ENCODE data around the gene STARD9.
A peak's percentile ranks its signal among the peaks of the same experiment; 100 is the strongest.

Gene STARD9

GRCh38 chr15:42603978-42604377 lies 28.6 kb downstream of the STARD9 start:
- TF ChIP-seq CTCF (conservative IDR thresholded peaks at IDR 0.05; ENCODE audit: low read length): no peak
- TF ChIP-seq EZH2phosphoT487 (IDR thresholded peaks at IDR 0.05; ENCODE audit: borderline replicate concordance): no peak
- H3K4me1 ChIP-seq (ENCODE audit: insufficient read depth, low read length, poor library complexity, severe bottlenecking): peaks cover 66% of the 10 kb centered on the region

GRCh38 chr15:42604894-42605744 lies 29.7 kb downstream of the STARD9 start:
- Histone ChIP-seq H3K4me1 (ENCODE audit: insufficient read depth, low read length, poor library complexity, severe bottlenecking) (peaks cover 76% of the 10 kb centered on the region), H3K4me2 (ENCODE audit: low read depth, low read length, poor library complexity, severe bottlenecking) (peak overlapping the region; percentile 68), H3K36me3 (ENCODE audit: insufficient read depth, low read length) (peaks cover 6% of the 10 kb centered on the region; the same call in 1 of the 2 replicates), H3K9ac (ENCODE audit: low read depth, low read length, poor library complexity, severe bottlenecking) (peak overlapping the region; percentile 70), H3K27me3 (ENCODE audit: insufficient read depth, low read length, poor library complexity, severe bottlenecking) (no peaks in the 10 kb centered on the region), H3K9me2 (replicated peaks; ENCODE audit: low read depth, low read length) (no peaks in the 10 kb centered on the region), H3K4me3 (ENCODE audit: low read length, poor library complexity, severe bottlenecking) (peak overlapping the region; percentile 48), H3K9me3 (ENCODE audit: insufficient read depth, low read depth, low read length) (no peaks in the 10 kb centered on the region), H3K79me2 (ENCODE audit: insufficient read depth, low read length) (peaks cover 47% of the 10 kb centered on the region), H4K20me1 (ENCODE audit: insufficient read depth, low read length, poor library complexity, severe bottlenecking) (no peaks in the 10 kb centered on the region), H3F3A (ENCODE audit: low read depth) (peaks cover 31% of the 10 kb centered on the region), H2AFZ (ENCODE audit: low read length) (no peak overlapping the region)
- TF ChIP-seq CTCF (conservative IDR thresholded peaks at IDR 0.05; ENCODE audit: low read length): no peak
- TF ChIP-seq EZH2phosphoT487 (IDR thresholded peaks at IDR 0.05; ENCODE audit: borderline replicate concordance): no peak

More at GRCh38 chr15:42603978-42604377, 28.6 kb downstream of the STARD9 start:
- Histone ChIP-seq H3K4me3 (ENCODE audit: low read length, poor library complexity, severe bottlenecking) (peak overlapping the region; percentile 48), H3K9ac (ENCODE audit: low read depth, low read length, poor library complexity, severe bottlenecking) (peak overlapping the region; percentile 70), H3K27me3 (ENCODE audit: insufficient read depth, low read length, poor library complexity, severe bottlenecking) (no peaks in the 10 kb centered on the region), H4K20me1 (ENCODE audit: insufficient read depth, low read length, poor library complexity, severe bottlenecking) (no peaks in the 10 kb centered on the region), H3F3A (ENCODE audit: low read depth) (peaks cover 28% of the 10 kb centered on the region), H3K9me3 (ENCODE audit: insufficient read depth, low read depth, low read length) (no peaks in the 10 kb centered on the region), H3K9me2 (replicated peaks; ENCODE audit: low read depth, low read length) (no peaks in the 10 kb centered on the region), H3K79me2 (ENCODE audit: insufficient read depth, low read length) (peaks cover 53% of the 10 kb centered on the region), H2AFZ (ENCODE audit: low read length) (no peak overlapping the region), H3K36me3 (ENCODE audit: insufficient read depth, low read length) (peaks cover 18% of the 10 kb centered on the region; the same call in 1 of the 2 replicates), H3K4me2 (ENCODE audit: low read depth, low read length, poor library complexity, severe bottlenecking) (peak overlapping the region; percentile 68)

- Histone ChIP-seq H3K4me3 (ENCODE audit: low read length, poor library complexity, severe bottlenecking) (peak overlapping the region; percentile 48), H3K27me3 (ENCODE audit: insufficient read depth, low read length, poor library complexity, severe bottlenecking) (no peaks in the 10 kb centered on the region), H3F3A (ENCODE audit: low read depth) (peaks cover 31% of the 10 kb centered on the region), H3K9ac (ENCODE audit: low read depth, low read length, poor library complexity, severe bottlenecking) (peak overlapping the region; percentile 70), H4K20me1 (ENCODE audit: insufficient read depth, low read length, poor library complexity, severe bottlenecking) (no peaks in the 10 kb centered on the region), H3K9me2 (replicated peaks; ENCODE audit: low read depth, low read length) (no peaks in the 10 kb centered on the region), H3K4me2 (ENCODE audit: low read depth, low read length, poor library complexity, severe bottlenecking) (peak overlapping the region; percentile 68), H3K9me3 (ENCODE audit: insufficient read depth, low read depth, low read length) (no peaks in the 10 kb centered on the region), H2AFZ (ENCODE audit: low read length) (no peak overlapping the region), H3K4me1 (ENCODE audit: insufficient read depth, low read length, poor library complexity, severe bottlenecking) (peaks cover 81% of the 10 kb centered on the region), H3K36me3 (ENCODE audit: insufficient read depth, low read length) (peaks cover 4% of the 10 kb centered on the region; the same call in 1 of the 2 replicates), H3K79me2 (ENCODE audit: insufficient read depth, low read length) (peaks cover 52% of the 10 kb centered on the region)
- TF ChIP-seq EZH2phosphoT487 (IDR thresholded peaks at IDR 0.05; ENCODE audit: borderline replicate concordance): no peak
- no peak for TF ChIP-seq CTCF (conservative IDR thresholded peaks at IDR 0.05; ENCODE audit: low read length)
Observed at GRCh38 chr15:42605796-42606195, 30.4 kb downstream of the STARD9 start.
